GM12801 (cell line): ENCODE measurements around the gene MANF.

Experiments
- TF ChIP-seq, protein P1 (sequence below): IDR thresholded peaks from one replicate; pipeline ENCODE4 v1.5.1; 2011; ENCODE audit warnings: control low read depth; ENCODE audit not compliant: insufficient read length; ENCODE audit errors: extremely low read depth

Gene MANF

DNA sequence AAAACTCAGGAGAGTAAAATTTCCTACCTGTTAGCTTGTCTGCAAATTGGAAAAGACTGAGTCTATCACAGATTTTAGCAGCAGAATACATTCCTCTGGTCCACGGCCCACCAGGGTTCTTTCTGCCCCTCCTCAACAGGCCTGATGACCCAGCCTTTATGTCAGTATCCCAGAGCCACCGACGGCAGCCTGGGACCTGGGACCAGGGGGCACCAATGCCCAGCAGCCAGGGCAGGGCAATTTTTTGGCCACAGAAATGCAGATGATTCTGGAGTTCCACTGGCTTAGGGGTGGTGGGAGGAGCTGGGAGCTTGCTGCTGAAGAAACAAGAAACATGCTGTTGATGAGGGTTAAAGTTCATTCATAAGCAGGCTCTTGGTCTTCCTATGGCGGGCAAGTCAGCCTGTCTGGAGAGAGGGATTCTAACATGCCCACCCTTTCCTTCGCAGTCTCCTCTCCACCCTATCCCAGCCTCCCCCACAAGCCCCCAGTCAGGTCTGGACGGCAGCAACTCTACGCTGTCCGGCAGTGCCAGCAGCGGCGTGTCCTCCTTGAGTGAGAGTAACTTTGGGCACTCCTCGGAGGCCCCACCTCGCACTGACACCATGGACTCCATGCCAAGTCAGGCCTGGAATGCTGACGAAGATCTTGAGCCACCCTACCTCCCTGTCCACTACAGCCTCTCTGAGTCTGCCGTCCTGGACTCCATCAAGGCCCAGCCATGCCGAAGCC lies 4.3 kb upstream of the MANF start:
- TF ChIP-seq, protein P1, sequence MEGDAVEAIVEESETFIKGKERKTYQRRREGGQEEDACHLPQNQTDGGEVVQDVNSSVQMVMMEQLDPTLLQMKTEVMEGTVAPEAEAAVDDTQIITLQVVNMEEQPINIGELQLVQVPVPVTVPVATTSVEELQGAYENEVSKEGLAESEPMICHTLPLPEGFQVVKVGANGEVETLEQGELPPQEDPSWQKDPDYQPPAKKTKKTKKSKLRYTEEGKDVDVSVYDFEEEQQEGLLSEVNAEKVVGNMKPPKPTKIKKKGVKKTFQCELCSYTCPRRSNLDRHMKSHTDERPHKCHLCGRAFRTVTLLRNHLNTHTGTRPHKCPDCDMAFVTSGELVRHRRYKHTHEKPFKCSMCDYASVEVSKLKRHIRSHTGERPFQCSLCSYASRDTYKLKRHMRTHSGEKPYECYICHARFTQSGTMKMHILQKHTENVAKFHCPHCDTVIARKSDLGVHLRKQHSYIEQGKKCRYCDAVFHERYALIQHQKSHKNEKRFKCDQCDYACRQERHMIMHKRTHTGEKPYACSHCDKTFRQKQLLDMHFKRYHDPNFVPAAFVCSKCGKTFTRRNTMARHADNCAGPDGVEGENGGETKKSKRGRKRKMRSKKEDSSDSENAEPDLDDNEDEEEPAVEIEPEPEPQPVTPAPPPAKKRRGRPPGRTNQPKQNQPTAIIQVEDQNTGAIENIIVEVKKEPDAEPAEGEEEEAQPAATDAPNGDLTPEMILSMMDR: no peak

DNA sequence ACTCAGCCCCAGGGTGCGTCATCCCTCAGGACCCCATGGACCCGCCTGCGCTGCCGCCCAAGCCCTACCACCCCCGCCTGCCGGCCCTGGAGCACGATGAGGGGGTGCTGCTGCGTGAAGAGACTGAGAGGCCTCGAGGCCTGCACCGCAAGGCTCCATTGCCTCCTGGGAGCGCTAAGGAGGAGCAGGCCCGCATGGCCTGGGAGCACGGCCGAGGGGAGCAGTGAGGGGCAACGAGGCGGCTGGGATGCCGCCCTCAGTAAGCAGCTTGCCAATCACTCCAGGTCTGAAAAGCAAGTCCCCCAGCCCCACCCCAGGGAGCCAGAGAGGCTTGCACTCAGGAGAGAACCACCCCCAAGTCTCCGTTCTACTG lies 3.8 kb upstream of the MANF start:
- TF ChIP-seq, protein P1: no peak

DNA sequence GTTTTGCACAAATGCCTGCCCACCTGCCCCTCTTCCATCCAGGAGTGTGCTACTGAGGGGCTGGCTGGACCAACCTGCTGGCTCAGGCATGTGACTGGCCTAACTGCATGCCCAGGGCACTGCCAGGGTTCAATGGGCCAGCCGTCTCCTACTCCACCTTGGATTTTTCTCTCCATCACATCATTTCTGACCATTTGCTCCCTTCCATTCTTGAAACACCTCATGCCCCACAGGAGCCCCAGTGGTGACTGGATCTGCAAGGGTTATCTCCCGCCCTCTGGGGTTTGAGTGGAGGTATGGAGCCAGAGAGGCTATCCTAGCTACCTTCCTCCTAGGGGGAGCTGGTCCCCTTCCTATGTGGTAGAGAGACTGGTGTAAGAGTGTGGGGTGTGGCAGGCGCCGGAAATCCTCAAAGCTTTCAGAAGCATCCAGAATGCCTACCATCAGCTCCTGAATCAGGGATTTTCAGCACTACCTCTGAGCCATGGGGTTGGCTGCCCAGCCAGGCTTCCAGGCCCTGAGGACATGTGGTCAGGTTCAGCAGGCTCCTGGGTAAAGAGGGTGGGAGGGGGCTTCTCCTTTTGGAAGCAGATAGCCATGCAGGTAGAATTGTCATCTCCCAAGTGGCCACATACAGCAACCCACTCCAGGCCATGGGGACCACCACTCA lies 2.9 kb upstream of the MANF start:
- TF ChIP-seq, protein P1: no peak

DNA sequence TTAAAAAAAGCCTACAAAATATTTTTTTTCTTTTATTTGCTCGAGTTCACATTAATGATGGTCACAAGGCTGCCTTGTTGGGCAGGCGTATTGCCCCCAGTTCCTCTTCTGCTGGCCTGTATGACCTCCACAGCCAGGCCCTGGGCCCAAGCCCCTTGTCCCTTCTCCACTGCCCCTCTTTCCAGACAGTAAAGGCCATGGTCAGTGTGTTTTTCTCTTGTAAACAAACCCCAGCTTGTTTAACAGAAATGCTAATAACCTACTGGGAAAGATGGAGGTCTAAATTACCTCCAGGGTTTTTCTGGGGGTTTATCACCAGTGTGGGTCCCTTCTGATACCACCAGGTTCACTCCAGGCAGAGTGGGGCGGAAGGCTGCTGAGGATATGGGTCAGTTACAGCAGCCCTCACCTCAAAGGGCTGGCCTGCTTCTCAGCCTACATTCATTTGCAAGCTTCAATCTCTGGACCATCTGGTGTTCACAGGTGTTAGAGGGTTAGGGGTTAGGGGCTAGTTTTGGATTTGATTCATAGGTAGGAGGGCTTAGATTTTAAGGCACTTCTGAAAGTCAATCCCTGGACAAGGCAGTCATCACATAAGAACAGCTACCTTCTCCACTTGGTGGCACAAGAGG lies 2.0 kb upstream of the MANF start:
- TF ChIP-seq, protein P1: no peak

DNA sequence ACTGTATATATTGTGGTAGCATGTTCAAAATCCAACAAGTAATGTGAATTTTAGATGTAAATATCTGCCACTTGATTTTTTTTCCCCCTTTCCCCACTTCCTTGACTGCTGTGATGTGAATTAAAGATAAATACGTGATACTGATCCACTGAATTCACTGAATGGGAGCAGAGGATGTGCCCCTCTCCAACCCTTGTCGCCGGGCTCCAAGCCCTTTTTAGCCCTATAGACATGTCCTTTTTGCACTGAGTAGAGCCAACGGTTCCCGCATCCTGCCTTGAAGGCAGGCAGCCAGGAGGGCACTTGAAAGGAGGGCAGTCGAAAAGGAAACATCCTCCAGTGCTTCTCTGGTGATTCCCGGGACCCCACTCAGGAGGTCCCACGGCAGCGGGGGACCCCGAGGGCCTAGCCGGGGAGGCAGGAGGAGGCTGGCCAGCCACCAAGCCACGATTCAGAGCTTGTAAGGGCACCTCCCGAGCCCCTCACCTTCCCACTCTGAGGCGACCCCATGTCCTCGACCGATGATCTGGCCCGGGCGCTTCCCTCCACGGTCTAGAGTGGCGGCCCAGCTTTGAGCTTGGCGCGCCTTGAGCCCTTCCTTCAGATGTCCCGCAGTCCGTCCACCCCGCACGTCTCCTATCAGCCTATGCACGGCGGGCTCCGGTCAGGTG lies 901 bp upstream of the MANF start:
- TF ChIP-seq, protein P1: no peak

DNA sequence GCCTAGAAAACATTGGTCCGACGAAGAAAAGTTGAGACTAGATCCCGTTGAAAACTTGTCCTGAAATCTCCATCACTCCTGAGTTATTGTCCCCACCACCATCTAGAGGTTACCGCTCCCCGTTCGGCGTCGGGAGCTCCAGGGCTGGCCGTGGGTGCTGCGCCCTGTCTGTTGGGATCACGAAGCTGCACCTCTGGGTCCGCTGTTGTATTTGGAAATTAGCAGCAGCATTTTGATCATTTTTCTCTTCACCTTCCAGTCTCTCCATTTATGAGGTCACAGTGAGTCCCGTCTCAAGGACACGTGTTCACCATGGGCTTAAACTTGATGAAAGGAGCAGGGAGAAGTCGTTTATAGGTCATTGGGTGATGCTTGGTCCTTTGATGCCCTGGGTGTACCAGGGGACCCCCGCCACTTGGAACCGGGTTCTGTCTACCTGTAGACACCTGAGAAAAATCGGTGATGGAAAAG lies 565 bp downstream of the MANF start:
- TF ChIP-seq, protein P1: no peak

DNA sequence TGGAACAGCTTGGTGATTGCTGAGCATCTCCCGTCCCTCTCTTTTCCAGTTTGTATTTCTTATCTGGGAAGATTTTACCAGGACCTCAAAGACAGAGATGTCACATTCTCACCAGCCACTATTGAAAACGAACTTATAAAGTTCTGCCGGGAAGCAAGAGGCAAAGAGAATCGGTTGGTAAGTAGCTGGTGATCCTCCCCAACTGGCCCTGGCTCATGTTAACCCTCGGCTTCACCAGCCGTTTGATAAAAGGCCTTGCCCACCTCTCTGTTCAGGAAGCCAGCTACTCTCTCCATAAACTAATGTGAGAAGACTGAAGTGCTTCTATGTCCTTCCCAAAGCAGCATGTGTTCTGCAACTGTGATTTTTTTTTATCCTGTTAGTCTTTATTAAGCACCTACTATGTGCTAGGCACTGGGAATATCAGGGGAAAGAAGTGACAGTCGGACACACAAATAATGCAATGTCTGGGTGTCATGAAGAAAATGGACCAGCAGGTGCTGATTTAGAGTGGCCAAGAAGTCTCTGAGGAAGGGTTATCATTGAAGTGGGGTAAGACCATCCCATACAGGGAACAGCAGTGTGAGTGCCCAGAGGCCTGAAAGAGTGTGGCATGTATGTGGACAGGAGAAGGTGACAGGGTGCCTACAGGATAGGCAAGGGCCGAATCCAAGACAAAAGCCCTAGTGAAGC lies 1.2 kb downstream of the MANF start:
- TF ChIP-seq, protein P1: no peak
